PC-9 (cell line): ENCODE data around the gene M6PR.

Source experiments
- EZH2 ChIP-seq: fragments of 200-600 bp; sonication (generic); IDR thresholded peaks from 2 replicates; pipeline ENCODE4 v1.8.0; 2017; ENCODE audit warnings: antibody characterized with exemption, low read depth
- TF ChIP-seq, protein P1 (sequence below): fragments of 200-600 bp; sonication (generic); conservative IDR thresholded peaks from 2 replicates; pipeline ENCODE4 v1.6.1; 2017; ENCODE audit warnings: mixed run types, antibody characterized with exemption, mild to moderate bottlenecking, moderate library complexity

DNA sequence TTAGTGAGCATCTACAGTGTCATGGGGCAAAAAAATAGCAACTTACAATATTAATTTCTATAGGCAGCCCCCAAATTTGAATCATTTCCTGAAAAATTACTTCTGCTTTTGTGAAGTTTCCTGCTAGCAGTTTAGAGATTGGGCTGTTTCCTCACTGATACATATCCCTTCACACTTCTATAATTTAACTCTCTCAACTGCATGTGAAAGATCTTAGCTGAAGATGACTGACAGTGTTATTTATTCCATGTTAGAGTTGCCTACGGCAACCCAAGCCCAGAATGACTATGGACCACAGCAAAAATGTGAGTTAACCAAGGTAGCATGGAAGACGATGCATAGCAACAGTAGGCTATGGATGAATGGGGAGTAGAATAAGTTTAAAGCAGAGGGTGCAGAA, 40.0 kb upstream of the M6PR start, which contains the start of gene KLRG1:
- TF ChIP-seq, protein P1, sequence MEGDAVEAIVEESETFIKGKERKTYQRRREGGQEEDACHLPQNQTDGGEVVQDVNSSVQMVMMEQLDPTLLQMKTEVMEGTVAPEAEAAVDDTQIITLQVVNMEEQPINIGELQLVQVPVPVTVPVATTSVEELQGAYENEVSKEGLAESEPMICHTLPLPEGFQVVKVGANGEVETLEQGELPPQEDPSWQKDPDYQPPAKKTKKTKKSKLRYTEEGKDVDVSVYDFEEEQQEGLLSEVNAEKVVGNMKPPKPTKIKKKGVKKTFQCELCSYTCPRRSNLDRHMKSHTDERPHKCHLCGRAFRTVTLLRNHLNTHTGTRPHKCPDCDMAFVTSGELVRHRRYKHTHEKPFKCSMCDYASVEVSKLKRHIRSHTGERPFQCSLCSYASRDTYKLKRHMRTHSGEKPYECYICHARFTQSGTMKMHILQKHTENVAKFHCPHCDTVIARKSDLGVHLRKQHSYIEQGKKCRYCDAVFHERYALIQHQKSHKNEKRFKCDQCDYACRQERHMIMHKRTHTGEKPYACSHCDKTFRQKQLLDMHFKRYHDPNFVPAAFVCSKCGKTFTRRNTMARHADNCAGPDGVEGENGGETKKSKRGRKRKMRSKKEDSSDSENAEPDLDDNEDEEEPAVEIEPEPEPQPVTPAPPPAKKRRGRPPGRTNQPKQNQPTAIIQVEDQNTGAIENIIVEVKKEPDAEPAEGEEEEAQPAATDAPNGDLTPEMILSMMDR: no peak
- no peak for TF ChIP-seq EZH2
